Measurements from ENCODE around the gene AJAP1. TPM values are rescaled to one million over a fixed set of nuclear protein-coding genes. Genes with fewer than 3 reads are reported as not detected.

The AJAP1 gene
- total RNA-seq, 1 donor from 2014 or later = 0.26 TPM

DNA sequence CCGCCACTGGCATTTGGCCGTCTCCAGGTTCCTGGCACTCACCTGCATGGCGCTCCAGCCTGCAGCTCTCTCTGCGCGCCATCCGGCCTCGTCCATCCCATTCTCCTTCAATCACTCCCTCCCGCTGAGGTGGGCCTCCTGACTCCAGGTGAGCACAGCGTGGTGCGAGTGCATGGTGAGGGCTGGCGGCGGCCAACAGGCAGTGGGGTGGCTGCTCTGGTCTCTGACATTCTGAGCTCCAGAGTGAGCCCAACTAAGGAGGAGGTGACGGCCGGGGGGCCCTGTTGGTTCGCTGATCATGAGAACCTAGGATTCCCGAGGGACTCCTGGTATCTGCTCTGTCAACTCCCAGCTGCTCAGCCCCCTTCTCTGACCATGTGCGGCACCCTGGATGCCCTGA lies 130.4 kb downstream of the AJAP1 start:
- Histone ChIP-seq H3K27me3 (ENCODE audit: control insufficient read depth, insufficient read depth, low read length) (no peaks in the 10 kb centered on the region), H3K4me3 (ENCODE audit: low read depth, low read length) (no peak overlapping the region), H3K36me3 (ENCODE audit: control insufficient read depth, insufficient read depth, low read length) (no peaks in the 10 kb centered on the region)
- FAIRE-seq (no peak), DNase-seq (ENCODE audit: low read depth) (no peak)
- TF ChIP-seq, protein P1, sequence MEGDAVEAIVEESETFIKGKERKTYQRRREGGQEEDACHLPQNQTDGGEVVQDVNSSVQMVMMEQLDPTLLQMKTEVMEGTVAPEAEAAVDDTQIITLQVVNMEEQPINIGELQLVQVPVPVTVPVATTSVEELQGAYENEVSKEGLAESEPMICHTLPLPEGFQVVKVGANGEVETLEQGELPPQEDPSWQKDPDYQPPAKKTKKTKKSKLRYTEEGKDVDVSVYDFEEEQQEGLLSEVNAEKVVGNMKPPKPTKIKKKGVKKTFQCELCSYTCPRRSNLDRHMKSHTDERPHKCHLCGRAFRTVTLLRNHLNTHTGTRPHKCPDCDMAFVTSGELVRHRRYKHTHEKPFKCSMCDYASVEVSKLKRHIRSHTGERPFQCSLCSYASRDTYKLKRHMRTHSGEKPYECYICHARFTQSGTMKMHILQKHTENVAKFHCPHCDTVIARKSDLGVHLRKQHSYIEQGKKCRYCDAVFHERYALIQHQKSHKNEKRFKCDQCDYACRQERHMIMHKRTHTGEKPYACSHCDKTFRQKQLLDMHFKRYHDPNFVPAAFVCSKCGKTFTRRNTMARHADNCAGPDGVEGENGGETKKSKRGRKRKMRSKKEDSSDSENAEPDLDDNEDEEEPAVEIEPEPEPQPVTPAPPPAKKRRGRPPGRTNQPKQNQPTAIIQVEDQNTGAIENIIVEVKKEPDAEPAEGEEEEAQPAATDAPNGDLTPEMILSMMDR (IDR thresholded peaks at IDR 0.05; ENCODE audit: insufficient read depth, low read length, severe bottlenecking) = no peak

DNA sequence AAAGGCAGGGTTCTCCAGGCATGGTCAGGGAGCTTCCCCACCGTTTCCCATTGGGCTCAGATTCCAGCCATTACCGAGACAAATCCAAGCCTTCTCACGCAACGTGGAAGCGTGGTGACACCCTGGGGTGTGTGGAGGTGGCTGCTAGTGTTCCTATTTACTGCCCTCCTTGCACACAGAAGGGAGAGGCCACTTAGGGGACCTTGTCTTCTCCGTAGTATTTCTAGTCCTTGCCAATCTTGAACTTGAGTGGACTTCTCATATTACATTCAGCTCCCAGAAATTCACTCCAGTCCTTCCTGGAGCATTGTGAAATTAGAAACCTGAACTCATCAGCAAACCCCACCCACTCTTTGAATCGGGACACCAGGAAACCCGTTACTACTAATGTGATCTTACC lies 131.6 kb downstream of the AJAP1 start:
- Histone ChIP-seq H3K36me3 (ENCODE audit: control insufficient read depth, insufficient read depth, low read length) (no peaks in the 10 kb centered on the region), H3K27me3 (ENCODE audit: control insufficient read depth, insufficient read depth, low read length) (no peaks in the 10 kb centered on the region), H3K4me3 (ENCODE audit: low read depth, low read length) (no peak overlapping the region)
- FAIRE-seq (no peak), DNase-seq (ENCODE audit: low read depth) (peak; percentile 2)
- TF ChIP-seq, protein P1 (IDR thresholded peaks at IDR 0.05; ENCODE audit: insufficient read depth, low read length, severe bottlenecking) = no peak

DNA sequence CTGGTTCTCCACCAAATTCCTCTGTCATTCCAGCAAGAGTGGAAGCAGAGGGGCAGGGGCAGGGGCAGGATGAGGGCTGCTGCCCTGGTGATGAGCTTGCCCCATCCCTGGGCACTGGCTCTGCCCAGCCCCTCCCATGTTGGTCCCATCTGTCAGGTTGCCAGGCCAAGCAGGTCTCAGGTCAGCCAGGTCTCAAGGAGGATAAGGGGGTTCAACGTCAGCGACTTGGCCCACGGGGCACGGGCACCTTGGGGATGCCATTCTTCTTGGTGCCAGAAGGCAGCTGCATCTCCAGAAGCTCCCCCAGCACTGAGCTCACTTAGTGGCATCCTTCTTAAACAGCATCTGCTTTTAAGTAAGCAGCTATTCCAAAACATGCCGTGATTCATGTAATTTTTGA lies 133.1 kb downstream of the AJAP1 start:
- Histone ChIP-seq H3K27me3 (ENCODE audit: control insufficient read depth, insufficient read depth, low read length) (no peaks in the 10 kb centered on the region), H3K36me3 (ENCODE audit: control insufficient read depth, insufficient read depth, low read length) (no peaks in the 10 kb centered on the region), H3K4me3 (ENCODE audit: low read depth, low read length) (no peak overlapping the region)
- FAIRE-seq (no peak), DNase-seq (ENCODE audit: low read depth) (no peak)
- TF ChIP-seq, protein P1 (IDR thresholded peaks at IDR 0.05; ENCODE audit: insufficient read depth, low read length, severe bottlenecking) = no peak

DNA sequence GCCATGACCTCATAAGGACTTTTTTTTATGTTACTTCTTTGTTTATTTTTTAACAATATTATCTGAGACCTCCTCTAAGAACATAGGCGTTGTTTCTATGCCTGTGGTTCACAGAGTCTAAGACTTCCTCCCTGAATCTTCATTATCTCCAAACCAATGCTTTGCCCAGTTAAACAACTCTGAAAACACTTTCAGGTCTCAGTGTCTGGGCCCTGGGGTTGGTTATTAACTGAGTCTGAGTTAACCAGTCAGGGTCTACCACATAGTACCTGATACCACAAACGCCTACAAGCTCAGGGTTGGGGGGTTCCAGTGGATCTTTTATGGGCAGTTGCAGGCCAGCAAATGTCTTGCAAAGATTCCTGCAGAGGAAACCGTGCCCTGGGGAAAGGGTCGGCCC lies 138.2 kb downstream of the AJAP1 start:
- FAIRE-seq (no peak), DNase-seq (ENCODE audit: low read depth) (no peak)
- H3K36me3 ChIP-seq (ENCODE audit: control insufficient read depth, insufficient read depth, low read length) = no peaks in the 10 kb centered on the region
- TF ChIP-seq, protein P1 (IDR thresholded peaks at IDR 0.05; ENCODE audit: insufficient read depth, low read length, severe bottlenecking) = no peak
- H3K4me3 ChIP-seq (ENCODE audit: low read depth, low read length) = no peak overlapping the region
- H3K27me3 ChIP-seq (ENCODE audit: control insufficient read depth, insufficient read depth, low read length) = no peaks in the 10 kb centered on the region

DNA sequence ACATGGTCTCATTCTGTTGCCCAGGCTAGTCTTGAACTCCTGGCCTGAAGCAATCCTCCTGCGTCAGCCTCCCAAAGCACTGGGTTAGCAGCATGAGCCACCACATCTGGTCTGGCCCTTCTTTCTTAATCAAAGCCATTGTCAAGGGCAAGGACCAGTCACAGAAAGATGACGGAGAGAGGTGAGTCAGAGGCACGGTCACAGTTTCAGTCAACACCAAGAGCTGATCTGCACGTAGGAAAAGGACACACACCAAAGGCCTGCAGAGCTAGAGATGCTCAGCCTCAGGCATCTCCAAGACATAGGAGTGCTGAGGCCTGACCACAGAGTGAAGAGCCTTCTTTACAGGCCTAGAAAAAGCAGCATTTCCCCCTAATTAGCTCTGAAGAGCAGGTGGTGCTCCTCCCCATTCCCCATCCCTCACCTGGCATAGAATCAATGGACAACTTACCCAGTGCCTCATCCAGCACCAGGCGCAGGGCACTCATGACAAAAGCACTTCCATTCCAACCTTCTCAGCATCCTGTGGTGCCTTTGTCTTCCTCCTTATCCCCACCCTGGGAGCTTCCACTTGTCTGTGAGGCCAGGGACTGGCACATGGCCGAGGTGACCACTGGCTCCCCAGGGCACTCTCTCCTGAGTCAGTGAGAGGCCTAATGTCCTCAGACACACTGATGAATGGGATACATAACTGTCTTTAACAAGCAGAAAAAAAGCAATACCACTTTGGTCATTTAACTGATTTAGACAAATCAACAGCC lies 139.8 kb downstream of the AJAP1 start:
- no peak for FAIRE-seq
- no peak for DNase-seq (ENCODE audit: low read depth)
- no peaks in the 10 kb centered on the region for H3K36me3 ChIP-seq (ENCODE audit: control insufficient read depth, insufficient read depth, low read length)
- no peak overlapping the region for H3K4me3 ChIP-seq (ENCODE audit: low read depth, low read length)
- H3K27me3 ChIP-seq (ENCODE audit: control insufficient read depth, insufficient read depth, low read length) = no peaks in the 10 kb centered on the region
- TF ChIP-seq, protein P1 (IDR thresholded peaks at IDR 0.05; ENCODE audit: insufficient read depth, low read length, severe bottlenecking) = no peak
